Activated T-cell treated with anti-CD3 and anti-CD28 coated beads, Interleukin-2, amount 50 U/mL, for 4 hours (primary cell): ENCODE results near the gene CIAO3. TPM values are rescaled to one million over a fixed set of nuclear protein-coding genes. Genes with fewer than 3 reads are reported as not detected.
"Not testable (repeated sequence)": the region's sequence is repeated elsewhere in the genome, so short reads cannot be mapped to it uniquely, and the experiment has no call there.

Experiments used
- ATAC-seq, 2 donors: fragments of 200-7000 bp; cut with Tn5 transposase; one replicate each; pipeline ENCODE4 v1.10.0; 2021
- DNase-seq: peaks from one replicate; pipeline ENCODE4 v3.0.0-alpha.2; 2020
- H3K27me3 Mint-ChIP-seq: one replicate; pipeline ENCODE4 v1.8.0; 2021; ENCODE audit warnings: low read depth, mixed read lengths
- H3K36me3 Mint-ChIP-seq: one replicate; pipeline ENCODE4 v1.8.0; 2022; ENCODE audit warnings: mixed read lengths; ENCODE audit not compliant: insufficient read depth
- H3K4me1 Mint-ChIP-seq: one replicate; pipeline ENCODE4 v1.8.0; 2021; ENCODE audit warnings: low read depth, mixed read lengths
- H3K4me3 Mint-ChIP-seq: one replicate; pipeline ENCODE4 v1.8.0; 2021; ENCODE audit warnings: mild to moderate bottlenecking, moderate library complexity, mixed read lengths
- H3K9me3 Mint-ChIP-seq: one replicate; pipeline ENCODE4 v1.8.0; 2021; ENCODE audit warnings: mixed read lengths
- total RNA-seq, 3 donors: library from RNA; stranded (reverse); gene quantifications; one replicate each; pipeline ENCODE4 v1.2.1, GENCODE V29; 2021

The CIAO3 gene
- total RNA-seq, 3 donors from 2014 or later, result 30.1 to 39.5 (median 34.8) TPM

DNA sequence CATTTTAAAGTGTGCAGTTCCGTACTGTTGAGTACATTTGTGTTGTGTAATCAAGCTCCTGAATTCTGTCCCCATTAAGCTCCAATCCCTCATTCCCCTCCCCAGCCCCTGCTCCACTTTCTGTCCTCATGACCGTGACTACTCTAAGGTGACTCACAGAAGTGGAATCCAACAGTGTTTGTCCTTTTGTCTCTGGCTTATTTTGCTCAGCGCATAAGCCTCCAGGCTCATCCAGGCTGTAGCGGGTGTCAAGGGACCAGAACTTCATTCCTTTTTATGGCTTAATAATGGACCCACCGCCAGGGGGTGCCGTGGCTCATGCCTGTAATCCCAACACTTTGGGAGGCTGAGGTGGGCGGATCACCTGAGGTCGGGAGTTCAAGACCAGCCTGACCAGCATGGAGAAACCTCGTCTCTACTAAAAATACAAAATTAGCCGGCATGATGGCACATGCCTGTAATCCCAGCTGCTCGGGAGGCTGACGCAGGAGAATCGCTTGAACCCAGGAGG lies 28.0 kb downstream of the CIAO3 start:
- not testable (repeated sequence) for H3K36me3 Mint-ChIP-seq, H3K4me1 Mint-ChIP-seq, ATAC-seq, H3K4me3 Mint-ChIP-seq, H3K9me3 Mint-ChIP-seq
- peak; percentile 36 for DNase-seq
- peaks cover 38% of the 10 kb centered on the region for H3K27me3 Mint-ChIP-seq

DNA sequence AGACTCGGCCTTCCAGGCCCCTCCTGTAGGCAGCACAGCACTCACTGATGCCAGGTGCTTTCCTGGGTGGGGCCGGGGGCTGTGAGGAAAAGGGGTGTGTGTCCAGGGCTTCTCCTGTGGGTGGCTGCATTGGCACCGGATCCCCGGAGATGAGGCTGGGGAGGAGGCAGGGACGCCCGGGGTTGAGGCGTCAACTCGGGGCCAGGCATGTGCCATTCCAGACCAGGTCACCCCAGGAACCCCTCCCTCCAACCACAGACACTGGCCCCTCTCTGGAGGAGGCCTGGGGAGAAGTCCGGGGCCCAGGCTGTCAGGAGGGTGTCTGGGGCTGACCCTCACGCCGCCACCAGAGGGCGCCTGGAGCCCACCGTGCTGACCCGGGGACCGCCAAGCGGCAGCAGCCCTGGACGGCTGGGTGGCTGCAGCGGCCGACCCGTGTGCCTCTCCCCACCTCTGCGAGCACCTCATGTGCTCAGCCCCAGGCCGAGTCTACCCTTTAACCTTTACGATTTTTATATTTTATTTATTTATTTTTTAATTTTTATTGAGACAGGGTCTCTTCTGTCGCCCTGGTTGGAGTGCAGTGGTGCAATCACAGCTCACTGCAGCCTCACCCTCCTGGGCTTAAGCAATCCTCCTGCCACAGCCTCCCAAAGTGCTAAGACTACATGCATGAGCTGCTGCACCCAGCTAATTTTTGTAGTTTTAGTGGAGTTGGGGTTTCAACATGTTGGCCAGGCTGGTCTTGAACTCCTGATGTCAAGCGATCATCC lies 29.1 kb downstream of the CIAO3 start:
- H3K27me3 Mint-ChIP-seq, result peaks cover 47% of the 10 kb centered on the region
- no peaks in the 10 kb centered on the region for H3K4me1 Mint-ChIP-seq
- no peaks in the 10 kb centered on the region for H3K36me3 Mint-ChIP-seq

DNA sequence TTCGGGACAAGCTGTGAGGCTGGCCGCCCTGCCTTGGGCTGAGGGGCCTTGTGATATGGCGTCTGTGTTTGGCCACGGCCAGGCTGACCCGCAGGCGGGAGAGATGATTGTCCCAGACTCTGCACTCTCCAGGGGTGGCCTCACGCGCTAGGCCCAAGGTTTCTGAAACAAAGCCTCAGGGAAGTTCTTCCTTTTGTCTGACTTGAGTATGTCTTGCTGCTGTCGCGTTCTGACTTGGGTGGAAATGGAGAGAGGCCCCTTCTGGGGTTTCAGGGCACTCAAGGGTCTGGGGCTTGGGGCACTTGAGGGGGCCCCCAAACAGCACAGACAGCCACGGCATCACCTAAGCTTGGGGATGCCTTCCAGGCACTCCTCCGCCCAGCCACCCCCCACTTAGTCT lies 29.7 kb downstream of the CIAO3 start:
- H3K4me3 Mint-ChIP-seq, result no peak overlapping the region
- DNase-seq (no peak), ATAC-seq (no peak)
- H3K27me3 Mint-ChIP-seq, result peaks cover 49% of the 10 kb centered on the region
- no peaks in the 10 kb centered on the region for H3K36me3 Mint-ChIP-seq
- H3K9me3 Mint-ChIP-seq, result no peaks in the 10 kb centered on the region
- peaks cover 2% of the 10 kb centered on the region for H3K4me1 Mint-ChIP-seq

More for the DNA sequence above, 29.1 kb downstream of the CIAO3 start:
- DNase-seq (peak; percentile 82), ATAC-seq (peak; percentile 50 to 51)
- H3K9me3 Mint-ChIP-seq, result no peaks in the 10 kb centered on the region
- no peak overlapping the region for H3K4me3 Mint-ChIP-seq

DNA sequence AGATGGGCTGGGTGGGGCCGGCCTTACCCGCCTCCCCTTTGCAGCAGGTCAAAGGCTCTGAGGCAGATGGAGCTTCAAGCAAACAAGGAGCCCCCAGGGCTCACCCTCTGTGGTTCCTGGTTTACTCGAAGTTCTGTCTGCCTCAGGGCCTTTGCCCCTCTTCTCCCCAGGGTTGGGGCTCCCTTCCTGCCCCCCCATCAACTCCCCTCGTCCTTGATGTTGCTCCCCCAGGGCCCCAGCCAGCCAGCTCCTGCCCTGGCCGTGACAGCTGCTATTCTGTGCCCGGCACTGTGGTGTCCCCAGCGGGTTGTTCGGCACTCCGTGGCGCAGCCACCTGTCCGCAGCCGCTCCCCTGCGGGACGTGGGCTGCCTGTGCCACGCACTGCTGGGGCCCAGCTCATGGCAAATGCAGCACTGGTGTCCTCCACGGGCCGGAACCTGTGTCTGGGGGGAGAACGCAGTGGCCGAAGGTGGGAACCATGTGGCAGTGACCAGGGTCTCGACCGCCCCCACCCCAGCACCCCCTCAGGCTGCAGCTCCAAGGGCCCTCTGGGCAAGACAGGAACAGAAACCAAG lies 30.2 kb downstream of the CIAO3 start:
- Mint-ChIP-seq H3K4me3 (no peak overlapping the region), H3K27me3 (peaks cover 49% of the 10 kb centered on the region), H3K36me3 (no peaks in the 10 kb centered on the region), H3K9me3 (no peaks in the 10 kb centered on the region), H3K4me1 (peaks cover 2% of the 10 kb centered on the region)
- DNase-seq, result no peak
- ATAC-seq, result no peak

DNA sequence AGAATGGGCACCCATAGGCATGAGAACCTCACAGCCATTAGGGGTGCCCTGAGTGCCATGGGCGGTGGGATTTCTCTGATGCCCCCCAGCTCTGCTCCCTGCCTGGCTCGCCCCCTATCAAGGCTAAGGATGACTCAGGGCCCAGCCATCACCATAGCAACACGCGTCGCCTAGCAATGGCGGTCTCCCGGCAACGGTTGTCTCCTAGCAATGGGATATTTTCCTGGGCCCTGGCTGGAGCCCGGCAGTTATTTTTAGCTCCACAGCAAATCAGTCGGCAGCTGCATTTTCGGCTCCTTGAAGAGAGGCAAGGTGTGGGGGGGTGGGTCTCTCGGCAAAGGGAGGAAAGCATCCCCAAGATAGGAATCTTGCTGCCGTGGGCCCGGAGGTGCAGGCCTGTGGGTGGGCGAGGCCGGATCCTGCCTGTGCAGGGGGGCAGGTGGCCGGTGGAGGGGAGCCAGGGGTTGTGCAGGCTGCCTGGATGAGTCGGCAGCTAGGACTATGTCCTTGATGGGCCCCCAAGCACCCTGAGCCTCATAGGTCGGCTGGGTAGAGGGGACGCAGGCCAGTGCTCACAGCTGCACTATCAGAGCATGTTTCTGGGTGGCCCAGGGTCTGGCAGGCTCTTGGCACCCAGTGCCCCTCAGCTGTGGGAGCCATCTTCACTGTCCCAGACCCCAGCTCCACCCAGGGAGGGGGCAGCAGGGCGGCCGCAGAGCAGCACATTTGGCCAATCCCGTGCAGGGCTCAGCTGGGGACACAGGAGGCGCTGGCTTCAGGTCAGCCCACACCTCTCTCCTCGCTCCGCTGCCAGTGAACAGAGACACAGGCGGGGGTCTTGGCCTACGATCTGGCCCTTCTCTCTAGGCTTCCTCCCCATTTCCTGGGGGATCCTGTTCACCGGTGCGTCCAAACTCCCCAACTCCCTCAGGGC lies 31.0 kb downstream of the CIAO3 start:
- no peaks in the 10 kb centered on the region for H3K36me3 Mint-ChIP-seq
- peaks cover 49% of the 10 kb centered on the region for H3K27me3 Mint-ChIP-seq
- ATAC-seq (no peak), DNase-seq (no peak)
- no peaks in the 10 kb centered on the region for H3K9me3 Mint-ChIP-seq
- H3K4me1 Mint-ChIP-seq, result peaks cover 2% of the 10 kb centered on the region
- no peak overlapping the region for H3K4me3 Mint-ChIP-seq

DNA sequence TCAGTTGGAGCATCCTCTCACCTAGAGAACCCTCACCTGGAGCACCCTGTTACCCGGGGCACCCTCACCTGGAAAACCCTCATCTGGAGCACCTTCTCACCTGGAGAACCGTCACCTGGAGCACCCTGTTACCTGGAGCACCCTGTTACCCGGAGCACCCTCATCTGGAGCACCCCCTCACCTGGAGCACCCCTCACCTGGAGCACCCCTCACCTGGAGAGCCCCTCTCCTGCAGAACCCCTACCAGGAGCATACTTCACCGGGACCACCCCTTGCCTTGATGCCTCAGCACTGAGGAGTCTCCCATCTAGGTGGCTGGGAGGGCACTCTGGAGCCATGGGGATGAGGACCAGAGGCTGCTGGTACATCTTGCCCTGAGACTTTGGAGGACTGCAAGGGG lies 31.8 kb downstream of the CIAO3 start:
- Mint-ChIP-seq H3K27me3 (peaks cover 49% of the 10 kb centered on the region), H3K4me1 (peaks cover 2% of the 10 kb centered on the region), H3K36me3 (no peaks in the 10 kb centered on the region), H3K4me3 (no peak overlapping the region), H3K9me3 (no peaks in the 10 kb centered on the region)
- DNase-seq (no peak), ATAC-seq (no peak)

DNA sequence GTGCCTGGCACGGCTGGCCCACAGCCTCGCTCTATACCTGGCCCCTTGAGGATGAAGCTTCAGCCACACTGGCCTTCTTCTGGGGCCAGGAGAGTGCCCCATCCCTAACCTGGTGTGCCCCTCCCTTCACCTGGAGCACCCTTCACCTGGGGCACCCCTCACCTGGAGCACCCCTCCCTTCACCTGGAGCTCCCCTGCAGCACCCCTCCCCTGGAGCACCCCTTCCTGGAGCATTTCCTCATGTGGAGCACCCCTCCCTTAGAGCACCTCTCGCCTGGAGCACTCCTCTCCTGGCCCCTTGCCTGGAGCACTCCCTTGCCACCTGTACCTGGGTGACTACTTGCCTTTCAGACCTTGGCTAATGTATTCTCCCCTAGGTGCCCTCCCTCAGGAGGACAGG lies 32.8 kb downstream of the CIAO3 start:
- H3K4me3 Mint-ChIP-seq, result no peak overlapping the region
- peaks cover 2% of the 10 kb centered on the region for H3K4me1 Mint-ChIP-seq
- ATAC-seq (no peak), DNase-seq (no peak)
- no peaks in the 10 kb centered on the region for H3K36me3 Mint-ChIP-seq
- peaks cover 50% of the 10 kb centered on the region for H3K27me3 Mint-ChIP-seq
- no peaks in the 10 kb centered on the region for H3K9me3 Mint-ChIP-seq

DNA sequence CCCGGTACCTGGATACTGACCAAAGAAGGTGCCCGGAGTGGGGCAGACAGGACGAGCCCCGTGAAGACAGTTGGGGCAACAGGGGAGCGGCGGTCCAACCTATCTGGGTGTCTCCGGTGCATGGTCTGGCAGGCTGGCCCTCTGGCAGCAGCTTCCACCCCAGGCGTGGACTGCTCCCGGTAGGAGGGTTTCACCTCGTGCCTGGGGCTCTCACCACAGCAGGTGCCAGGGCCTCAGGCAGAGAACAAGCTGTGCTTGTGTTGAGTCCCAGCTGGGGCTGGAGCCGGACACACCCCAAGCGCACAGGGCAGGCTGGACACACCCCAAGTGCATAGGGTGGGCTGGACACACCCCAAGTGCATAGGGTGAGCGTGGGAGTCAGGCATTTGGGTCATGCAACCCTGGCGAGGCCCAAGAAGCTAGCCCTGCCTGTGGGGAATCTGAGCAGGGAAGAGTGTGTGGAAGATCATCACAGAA lies 33.7 kb downstream of the CIAO3 start:
- H3K9me3 Mint-ChIP-seq, result no peaks in the 10 kb centered on the region
- no peak overlapping the region for H3K4me3 Mint-ChIP-seq
- DNase-seq (no peak), ATAC-seq (no peak)
- H3K4me1 Mint-ChIP-seq, result peaks cover 4% of the 10 kb centered on the region
- H3K27me3 Mint-ChIP-seq, result peaks cover 53% of the 10 kb centered on the region
- H3K36me3 Mint-ChIP-seq, result no peaks in the 10 kb centered on the region

DNA sequence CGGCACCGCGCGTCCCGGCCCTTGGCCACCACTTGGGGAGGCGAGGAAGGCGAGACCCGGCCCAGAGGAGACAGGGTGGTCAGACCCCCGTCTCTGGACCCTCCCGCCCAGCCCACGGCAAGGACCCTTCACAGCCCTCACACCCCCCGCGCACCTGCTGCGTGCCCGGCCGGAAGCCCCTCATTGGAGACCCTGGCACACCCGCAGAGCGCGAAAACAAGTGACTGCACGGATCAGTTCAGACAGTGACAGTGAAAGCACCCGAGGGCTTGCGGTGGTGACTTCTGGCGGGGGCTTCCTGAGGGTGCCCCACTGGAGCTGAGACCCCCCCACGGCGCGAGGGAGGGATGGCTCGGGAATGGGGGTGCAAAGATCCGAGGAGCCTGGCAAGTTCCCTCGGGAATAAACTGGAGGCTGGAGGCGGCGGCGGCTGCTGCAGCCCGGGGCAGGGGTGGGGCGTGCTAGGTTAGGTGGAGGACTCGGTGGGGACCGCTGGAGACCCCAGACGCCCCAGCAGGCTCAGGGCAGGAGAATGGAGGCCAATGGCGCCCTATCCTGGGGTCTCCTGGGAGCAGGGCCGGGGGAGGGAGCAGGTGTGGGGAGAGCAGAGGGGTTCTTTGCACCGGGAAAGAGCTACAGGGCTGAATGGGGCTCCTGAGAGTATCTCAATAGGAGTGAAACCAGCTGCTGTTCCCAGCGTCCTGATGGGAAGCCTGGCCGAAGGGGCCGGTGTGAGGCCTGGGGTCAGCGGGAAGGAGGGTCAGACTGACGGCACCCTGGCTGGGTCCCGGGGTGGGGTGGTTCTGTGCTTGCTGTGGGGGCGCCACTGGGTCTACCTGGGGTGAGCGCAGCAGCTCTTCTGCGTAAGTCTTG lies 34.4 kb downstream of the CIAO3 start:
- ATAC-seq, result peak in 1 of 2 donors; percentile 19
- Mint-ChIP-seq H3K4me1 (peaks cover 4% of the 10 kb centered on the region), H3K36me3 (no peaks in the 10 kb centered on the region), H3K4me3 (peak overlapping the region; percentile 56), H3K27me3 (peaks cover 56% of the 10 kb centered on the region), H3K9me3 (no peaks in the 10 kb centered on the region)
- no peak for DNase-seq

DNA sequence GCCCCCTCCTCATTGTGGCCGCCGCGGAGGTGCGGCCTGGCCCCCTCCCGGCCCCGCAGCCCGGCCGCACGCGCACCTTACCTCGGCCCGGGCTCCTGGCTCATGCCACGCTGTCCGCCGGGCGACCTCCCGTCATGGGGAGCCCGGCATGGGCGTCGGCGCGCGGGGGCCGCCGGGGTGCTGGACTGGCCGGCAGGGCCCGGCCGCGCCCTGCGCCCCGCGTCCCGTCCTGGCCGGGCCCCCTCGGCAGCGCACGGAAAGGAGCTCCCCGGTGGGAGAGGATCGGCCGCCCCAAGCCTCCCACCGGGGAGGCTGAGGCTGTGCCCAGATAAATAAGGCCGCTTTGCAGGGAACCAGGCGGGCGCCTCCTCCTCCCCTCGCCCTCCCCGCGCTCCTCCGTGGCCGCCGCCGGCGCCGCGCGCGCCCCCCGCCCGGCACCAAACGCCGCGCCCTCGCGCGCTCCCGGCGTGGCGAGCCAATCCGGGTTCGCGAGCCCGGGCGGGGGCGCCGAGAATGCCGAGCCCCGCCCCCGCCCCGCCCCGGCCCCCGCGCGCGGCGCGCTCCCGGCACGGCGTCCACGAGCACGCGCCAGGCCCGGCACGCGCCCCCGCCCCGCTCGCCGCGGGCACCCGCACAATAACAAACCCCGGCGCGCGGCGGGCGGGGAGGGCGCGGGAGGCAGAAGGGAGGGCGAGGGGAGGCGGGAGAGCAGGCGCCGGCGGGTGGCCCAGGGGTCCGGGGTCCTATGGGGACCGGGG lies 35.2 kb downstream of the CIAO3 start, which contains the start of gene FBXL16:
FBXL16 (minus strand) TSS at position 371 of the 758 bp plus-strand sequence. CDS start 8,396 bp downstream, outside the sequence.
- H3K27me3 Mint-ChIP-seq, result peaks cover 55% of the 10 kb centered on the region
- ATAC-seq (peak in 1 of 2 donors; percentile 5), DNase-seq (no peak)
- no peaks in the 10 kb centered on the region for H3K36me3 Mint-ChIP-seq
- no peaks in the 10 kb centered on the region for H3K9me3 Mint-ChIP-seq
- peak within 1 kb of the TSS; percentile 56 for H3K4me3 Mint-ChIP-seq
- peaks cover 4% of the 10 kb centered on the region for H3K4me1 Mint-ChIP-seq

DNA sequence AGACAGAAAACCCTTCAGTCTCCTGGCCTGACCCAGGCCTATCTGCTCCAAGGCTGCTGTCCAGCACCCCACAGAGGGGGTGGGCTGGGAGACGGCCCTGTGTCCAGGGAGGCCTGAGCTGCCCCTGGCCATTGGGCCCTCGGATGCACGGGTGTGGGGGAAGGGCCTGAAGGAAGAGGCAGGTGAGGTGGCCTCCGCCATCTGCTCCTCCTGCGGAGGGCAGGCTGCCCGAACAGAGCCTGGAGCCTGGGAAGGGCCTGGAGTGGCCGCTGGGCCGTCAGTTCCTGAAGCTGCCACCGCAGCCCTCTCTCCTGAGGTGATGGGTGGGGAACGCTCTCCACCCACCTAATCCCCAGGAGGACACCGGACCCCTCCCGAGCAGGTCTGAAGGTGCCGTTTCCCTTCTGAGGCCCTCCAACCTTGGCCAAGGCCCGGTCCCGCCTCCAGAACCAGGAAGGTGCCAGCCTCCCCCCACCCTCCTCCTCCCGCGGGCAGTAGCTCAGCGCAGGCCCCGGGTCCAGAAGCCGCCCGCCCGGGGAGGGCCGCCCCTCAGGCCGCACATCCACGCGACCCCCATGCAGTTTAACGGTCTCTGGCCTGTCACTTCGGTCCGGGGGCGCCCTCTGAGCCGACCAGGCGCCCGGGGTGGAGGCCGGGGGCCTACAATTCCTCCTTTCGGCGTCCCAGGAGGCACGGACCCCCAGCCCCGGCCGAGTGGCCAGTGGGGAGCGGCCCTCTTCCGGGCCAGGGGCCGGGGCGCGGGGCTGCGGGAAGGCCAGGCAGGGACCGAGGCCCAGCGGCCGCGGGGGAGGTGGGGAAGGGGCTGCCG lies 36.0 kb downstream of the CIAO3 start:
- H3K4me1 Mint-ChIP-seq, result peaks cover 7% of the 10 kb centered on the region
- H3K36me3 Mint-ChIP-seq, result no peaks in the 10 kb centered on the region
- no peak overlapping the region for H3K4me3 Mint-ChIP-seq
- peaks cover 54% of the 10 kb centered on the region for H3K27me3 Mint-ChIP-seq
- H3K9me3 Mint-ChIP-seq, result no peaks in the 10 kb centered on the region
- DNase-seq (no peak), ATAC-seq (no peak)

DNA sequence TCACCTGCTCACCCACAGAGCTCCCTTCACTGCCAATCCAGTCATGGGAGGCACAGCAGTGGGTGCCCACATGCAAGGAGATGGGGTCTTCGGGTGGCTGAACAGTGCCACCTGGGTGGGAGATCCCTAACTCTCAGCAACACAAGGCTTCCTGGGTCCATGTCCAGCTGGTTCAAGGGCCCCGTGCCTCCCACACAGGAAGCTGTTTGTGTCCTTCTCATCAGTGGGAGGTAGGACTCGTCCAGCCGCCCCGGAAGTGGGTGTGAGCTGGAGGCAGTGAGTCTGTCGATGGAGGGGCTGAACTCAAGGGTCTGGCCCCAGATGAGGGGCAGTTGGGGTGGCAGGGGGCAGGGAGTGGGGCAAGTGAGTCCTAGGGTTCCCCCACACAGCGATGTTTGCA lies 36.8 kb downstream of the CIAO3 start:
- Mint-ChIP-seq H3K4me1 (peaks cover 9% of the 10 kb centered on the region), H3K4me3 (no peak overlapping the region), H3K9me3 (no peaks in the 10 kb centered on the region), H3K27me3 (peaks cover 47% of the 10 kb centered on the region), H3K36me3 (no peaks in the 10 kb centered on the region)
- DNase-seq (no peak), ATAC-seq (no peak)
